Stimulated activated CD4-positive, alpha-beta T cell treated with anti-CD3 and anti-CD28 coated beads, TNF-alpha, amount 100 ng/mL, for 4 hours (primary cell): ENCODE results near the gene NUDCD3.

Experiments used
- DNase-seq, 3 experiments: peaks; one replicate each; pipeline ENCODE4 v3.0.0-alpha.2; 2020; ENCODE audit warnings: low read depth in 3 of 3

NUDCD3 gene

GRCh38 chr7:44366986-44367385 is 123.5 kb downstream of the NUDCD3 start:
- DNase-seq, result no peak

GRCh38 chr7:44353668-44354067 is 136.8 kb downstream of the NUDCD3 start:
- no peak for DNase-seq

GRCh38 chr7:44348851-44349781 is 141.3 kb downstream of the NUDCD3 start:
- no peak for DNase-seq

- no peak for DNase-seq
Measured at GRCh38 chr7:44348300-44348699, 142.2 kb downstream of the NUDCD3 start.

GRCh38 chr7:44347546-44348114 is 142.8 kb downstream of the NUDCD3 start:
- DNase-seq, result no peak

GRCh38 chr7:44346063-44346462 is 144.4 kb downstream of the NUDCD3 start:
- DNase-seq, result no peak

GRCh38 chr7:44341401-44341800 is 149.1 kb downstream of the NUDCD3 start:
- no peak for DNase-seq

- DNase-seq, result no peak
Measured at GRCh38 chr7:44338600-44338999, 151.9 kb downstream of the NUDCD3 start.

- no peak for DNase-seq
Measured at GRCh38 chr7:44336491-44336890, 154.0 kb downstream of the NUDCD3 start.

GRCh38 chr7:44335184-44335583 is 155.3 kb downstream of the NUDCD3 start:
- DNase-seq, result no peak

- no peak for DNase-seq
Measured at GRCh38 chr7:44334734-44335097, 155.7 kb downstream of the NUDCD3 start.

- DNase-seq, result no peak
Measured at GRCh38 chr7:44333911-44334733, 156.3 kb downstream of the NUDCD3 start.

GRCh38 chr7:44331682-44332081 is 158.8 kb downstream of the NUDCD3 start:
- DNase-seq, result no peak

GRCh38 chr7:44330331-44330730 is 160.1 kb downstream of the NUDCD3 start:
- no peak for DNase-seq

- DNase-seq, result no peak
Measured at GRCh38 chr7:44329888-44330287, 160.6 kb downstream of the NUDCD3 start.
